ENCODE data around the gene RAB14. TPM values are rescaled to one million over a fixed set of nuclear protein-coding genes. Genes with fewer than 3 reads are reported as not detected.

RAB14 gene
- polyA plus RNA-seq, 3 donors, result 108 to 111 (median 110) TPM

DNA sequence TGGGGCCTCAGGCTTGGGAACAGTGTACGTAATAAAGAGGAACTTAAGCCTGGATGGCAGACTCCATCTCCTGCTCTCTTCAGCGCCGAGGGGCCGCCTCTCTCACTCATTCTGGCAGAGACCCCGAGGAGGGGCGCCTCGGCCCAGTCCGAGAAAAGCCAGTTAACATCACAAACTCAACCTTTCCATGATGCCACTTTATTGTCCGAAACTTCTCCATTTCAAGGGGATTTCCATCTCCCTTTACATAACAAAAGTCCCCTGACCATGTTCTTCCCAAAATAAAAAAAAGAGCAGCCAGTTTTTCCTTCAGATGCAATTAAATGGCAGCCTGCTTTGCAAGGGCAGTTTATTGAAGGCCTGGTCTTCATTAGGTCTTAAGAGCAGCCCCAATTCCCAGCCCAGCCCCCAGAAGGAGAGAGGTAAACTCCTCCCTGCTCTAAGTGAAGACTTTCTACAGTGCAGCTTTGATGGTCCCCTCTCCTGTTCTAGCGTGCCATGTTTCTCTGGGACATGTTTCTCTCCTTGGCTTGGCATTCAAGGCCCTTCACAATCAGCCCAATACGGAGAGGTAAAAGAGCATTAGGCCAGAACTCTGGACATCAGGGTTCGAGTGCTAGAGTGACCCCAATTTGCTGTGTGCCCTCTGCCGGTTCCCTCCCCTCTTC, 19.5 kb upstream of the RAB14 start:
- DNase-seq (ENCODE audit: low read depth in 3 of 3, low spot score in 2 of 3), result no peak

DNA sequence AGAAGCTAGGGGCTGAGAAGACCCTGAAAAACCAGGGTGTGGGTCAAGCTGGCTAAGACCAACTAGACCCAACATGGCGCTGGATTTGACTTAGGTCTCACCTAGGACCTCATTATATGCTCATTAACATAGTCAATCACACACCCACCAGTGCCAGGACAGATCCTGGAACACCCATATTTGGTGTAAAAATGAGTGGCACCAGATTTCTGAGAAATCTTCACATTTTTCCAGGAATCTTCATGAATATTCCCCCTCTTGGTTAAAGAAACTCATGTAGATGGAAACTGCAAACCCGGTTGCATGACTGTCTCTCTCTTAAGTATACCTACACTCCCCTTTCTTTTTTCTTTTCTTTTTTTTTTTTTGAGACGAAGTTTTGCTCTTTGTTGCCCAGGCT, 17.9 kb upstream of the RAB14 start:
- no peak for DNase-seq (ENCODE audit: low read depth in 3 of 3, low spot score in 2 of 3)

DNA sequence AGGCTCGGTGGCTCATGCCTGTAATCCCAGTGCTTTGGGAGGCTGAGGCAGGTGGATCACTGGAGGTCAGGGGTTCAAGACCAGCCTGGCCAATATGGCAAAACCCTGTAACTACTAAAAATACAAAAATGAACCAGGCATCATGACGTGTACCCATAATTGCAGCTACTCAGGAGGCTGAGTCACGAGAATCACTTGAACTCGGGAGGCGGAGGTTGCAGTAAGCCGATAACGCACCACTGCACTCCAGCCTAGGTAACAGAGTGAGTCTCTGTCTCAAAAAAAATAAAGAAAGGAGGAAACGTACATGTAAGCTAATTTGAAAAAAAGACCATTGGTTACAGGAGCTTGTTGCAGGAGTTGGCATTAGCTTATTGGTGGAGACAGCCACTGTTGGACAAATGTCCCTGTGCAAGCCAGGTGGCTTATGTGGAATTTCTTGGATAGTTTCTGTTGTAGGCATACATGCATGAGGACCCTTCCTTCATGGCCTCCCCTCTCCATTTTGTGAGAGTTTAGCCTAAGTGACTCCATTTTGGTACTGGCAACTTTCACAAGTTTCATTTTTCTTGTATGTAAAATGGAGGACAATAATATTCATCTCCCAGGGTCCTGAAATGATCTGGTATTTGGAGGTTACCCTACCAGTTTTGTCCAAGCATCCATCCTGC, 16.8 kb upstream of the RAB14 start:
- DNase-seq (ENCODE audit: low read depth in 3 of 3, low spot score in 2 of 3), result no peak

DNA sequence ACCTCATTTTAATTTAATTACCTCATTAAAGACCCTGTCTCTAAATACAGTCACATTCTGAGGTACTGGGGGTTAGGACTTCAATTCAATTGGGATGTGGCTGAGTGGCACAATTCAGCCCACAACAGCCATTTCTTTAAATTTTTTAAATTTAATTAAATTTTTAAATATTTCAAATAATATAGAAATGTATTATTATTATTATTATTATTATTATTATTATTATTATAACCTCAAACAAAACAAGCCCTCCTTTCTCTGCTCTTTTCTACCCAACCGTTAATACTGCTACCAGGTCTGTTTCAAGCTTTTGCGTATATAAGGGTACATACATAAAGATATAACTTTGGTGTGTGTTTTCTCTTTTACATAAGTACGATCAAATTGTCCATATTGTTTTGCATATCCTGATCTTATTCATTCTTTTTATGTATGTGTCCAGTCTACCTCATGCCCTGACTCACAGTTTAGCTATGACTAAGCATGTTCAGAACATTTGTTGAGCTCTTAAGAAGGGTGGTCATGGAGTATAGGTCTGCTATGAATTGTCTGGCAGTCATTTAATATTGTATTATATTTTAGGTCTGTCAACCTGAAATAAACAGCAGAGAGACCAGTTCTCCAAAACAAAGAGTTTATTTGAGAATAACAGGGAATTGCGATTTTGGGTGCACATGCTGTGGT, 16.1 kb upstream of the RAB14 start:
- no peak for DNase-seq (ENCODE audit: low read depth in 3 of 3, low spot score in 2 of 3)

DNA sequence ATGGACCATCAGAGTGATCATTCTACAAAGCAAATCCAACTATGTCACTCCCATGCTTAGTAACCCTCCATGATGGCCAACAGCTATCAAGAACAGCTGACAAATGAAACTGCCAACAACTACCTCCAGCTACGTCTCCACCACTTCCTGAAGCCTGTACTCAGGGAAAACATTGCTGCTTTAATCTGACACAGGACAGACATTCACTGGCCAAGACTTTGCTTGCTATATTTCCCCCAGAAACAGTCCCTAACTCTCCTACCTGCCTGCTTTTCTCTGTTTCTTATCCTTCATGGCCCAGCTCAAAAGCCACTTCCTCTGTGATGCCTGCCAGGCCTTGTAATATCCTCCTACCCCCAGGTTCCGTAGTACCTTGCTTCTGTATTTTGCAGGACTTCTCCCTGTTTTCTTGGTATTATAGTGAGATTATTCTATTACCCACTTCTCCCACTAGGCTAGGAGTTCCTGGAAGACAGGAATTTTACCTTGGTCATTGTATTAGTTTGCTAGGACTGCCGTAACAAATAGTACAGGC, 14.7 kb upstream of the RAB14 start:
- no peak for DNase-seq (ENCODE audit: low read depth in 3 of 3, low spot score in 2 of 3)

DNA sequence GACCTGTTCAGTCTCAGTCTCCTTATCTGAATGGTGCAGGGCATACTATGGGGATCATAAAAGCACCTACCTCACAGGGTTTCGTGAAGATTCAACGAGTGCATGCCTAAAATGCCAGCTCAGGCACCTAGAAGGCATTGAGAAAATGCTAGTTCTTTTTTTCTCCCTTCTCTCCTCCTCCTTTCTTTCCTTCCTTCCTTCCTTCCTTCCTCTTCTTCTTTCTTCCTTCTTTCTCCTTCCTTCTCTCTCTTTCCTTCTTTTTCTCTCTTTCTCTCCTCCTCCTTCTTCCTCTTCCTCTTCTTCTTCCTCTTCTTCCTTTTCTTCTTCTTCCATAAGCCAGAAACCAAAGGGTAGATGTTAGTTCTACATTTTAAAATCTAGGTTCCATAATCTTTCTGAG, 12.3 kb upstream of the RAB14 start:
- no peak for DNase-seq (ENCODE audit: low read depth in 3 of 3, low spot score in 2 of 3)

DNA sequence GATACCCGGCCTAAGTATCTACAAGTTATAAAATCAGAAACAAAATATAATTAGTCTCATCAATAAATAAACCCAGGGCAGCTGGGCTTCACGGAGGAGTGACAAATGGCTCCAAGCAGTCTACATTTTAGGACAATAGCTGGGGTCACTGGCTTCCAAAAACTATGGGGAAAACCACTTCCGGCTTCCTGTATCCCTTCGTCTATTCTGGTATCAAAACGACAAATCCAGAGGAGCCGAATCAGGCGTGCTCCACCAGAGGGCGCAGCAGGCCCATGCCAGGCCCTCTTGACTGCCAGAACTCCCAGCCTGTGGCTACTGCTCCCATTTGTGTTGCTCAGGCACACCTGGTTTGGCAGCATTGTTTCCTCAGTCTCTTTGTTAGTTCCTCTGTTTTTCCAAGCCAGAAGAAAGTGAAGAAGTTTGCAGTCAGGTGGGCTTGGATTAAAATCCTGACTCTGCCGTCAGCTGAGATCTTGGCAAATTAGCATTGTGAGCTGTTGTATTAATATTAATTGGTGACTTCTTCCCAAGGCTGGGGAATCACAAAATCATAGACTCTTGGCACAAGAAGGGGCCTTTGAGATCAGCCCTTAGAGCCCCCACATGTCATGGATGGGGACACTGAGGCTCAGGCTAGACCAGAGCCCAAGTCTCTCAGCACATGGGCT, 11.6 kb upstream of the RAB14 start:
- DNase-seq (ENCODE audit: low read depth in 3 of 3, low spot score in 2 of 3), result peak; percentile 61 to 76 (median 72)

DNA sequence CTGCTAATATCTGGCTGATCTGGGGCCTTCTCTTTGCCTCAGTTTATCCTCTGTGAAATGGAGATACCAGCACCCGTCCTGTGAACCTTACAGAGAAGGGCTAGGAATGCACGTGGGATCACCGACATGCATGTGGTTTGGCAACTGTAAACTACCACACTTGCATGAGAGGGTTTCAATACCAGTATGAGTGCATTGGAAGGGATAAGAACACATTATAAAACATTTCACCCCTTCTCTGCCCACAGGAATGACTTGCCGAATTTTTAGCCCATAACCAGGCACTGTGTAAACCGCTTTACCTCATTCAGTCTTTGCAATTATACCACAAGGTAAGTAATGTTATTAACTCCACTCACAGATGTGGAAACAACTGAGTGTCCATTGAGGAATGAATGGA, 8.9 kb upstream of the RAB14 start:
- no peak for DNase-seq (ENCODE audit: low read depth in 3 of 3, low spot score in 2 of 3)

DNA sequence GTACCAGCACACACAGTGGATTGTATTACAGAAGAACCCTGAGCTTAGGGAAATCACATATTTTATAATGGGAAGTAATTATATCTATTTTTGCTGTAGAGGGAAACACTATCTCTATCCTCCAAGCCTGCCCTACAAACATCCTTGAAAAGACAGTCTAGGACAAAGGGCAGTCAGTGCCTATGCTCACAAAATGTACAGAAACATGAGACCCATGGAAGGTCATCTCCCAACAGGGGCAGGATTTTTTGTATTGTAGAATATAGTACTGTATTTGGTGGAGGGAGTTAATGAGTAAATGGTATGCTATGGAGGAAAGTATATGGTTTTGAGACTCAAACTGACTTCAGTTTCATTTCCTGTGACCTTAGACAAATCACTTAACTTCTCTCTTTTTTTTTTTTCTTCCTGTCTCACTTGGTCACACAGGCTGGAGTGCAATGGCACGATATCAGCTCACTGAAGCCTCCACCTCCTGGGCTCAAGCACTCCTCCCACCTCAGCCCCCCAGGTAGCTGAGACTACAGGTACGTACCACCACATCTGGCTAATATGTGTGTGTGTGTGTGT, 5.8 kb upstream of the RAB14 start:
- DNase-seq (ENCODE audit: low read depth in 3 of 3, low spot score in 2 of 3), result no peak

DNA sequence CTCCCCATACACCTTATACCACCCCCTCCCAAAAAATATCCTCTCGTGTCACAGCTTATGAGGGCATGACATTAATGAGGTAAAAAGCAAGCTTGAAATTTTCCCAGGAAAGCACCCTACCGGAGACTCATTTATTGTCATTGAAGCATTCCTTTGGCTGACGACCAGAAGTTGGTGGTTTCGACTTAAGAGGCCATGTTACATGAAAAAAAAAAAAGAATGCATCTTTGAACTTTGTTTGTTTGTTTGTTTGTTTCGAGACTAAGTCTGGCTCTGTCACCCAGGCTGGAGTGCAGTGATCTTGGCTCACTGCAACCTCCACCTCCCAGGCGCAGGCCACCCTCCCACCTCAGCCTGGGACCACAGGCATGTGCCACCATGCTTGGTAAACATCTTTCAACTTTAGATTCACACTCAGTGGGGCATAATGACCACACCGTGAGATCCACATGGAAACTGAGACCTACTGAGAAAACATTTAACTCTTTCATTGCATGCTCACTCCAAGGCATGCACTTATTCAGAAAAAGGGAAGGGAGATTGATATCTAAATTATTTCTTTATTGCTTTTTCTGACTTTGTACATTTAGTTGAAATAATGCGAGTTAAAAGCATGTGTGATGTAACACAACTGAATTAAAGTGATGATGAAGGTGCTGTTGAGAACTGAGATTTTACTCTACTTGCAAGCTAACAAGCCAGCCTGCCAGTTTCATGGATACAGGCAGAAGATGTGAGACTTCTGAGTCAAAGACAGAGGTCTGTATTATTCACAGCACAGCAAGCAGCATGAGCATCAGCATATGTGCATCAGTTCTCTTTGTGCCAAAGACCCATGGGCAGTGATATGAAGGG, 5.1 kb upstream of the RAB14 start:
- no peak for DNase-seq (ENCODE audit: low read depth in 3 of 3, low spot score in 2 of 3)

DNA sequence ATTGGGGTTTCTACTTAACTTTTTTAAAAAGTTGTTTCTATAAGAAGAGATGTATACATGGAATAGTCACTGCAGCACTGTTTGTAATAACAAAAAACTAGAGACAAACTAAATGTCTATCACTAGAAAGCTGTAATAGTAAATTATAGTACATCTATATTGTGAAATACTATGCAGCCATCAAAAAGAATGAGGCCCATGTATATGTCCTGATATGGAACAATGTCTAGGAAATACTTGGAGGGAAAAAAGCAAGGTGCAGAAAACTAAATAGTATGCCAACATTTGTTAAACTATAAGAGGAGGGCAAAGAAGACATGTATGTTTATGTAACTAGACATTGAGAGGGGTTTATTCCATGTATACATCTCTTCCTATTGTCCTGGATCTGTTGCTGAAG, 2.9 kb upstream of the RAB14 start:
- DNase-seq (ENCODE audit: low read depth in 3 of 3, low spot score in 2 of 3), result no peak

DNA sequence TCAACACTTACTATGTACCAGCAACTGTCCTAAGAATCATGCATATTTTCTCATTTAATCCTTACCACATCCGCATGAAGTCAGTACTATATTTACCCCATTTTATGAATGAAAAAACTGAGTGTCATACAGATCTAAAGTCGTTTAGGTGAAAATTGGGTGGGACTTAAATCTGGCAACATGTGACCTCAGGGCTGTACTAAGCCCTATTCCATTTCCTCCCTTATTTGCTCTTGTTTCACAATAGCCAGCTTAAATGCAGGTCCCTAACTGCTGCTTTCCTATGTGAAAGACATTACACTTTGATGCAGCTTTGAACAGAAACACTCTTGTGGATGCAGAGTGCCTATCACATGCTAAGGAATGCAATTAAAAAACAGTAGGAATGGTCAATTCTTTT, 2.5 kb upstream of the RAB14 start:
- no peak for DNase-seq (ENCODE audit: low read depth in 3 of 3, low spot score in 2 of 3)

DNA sequence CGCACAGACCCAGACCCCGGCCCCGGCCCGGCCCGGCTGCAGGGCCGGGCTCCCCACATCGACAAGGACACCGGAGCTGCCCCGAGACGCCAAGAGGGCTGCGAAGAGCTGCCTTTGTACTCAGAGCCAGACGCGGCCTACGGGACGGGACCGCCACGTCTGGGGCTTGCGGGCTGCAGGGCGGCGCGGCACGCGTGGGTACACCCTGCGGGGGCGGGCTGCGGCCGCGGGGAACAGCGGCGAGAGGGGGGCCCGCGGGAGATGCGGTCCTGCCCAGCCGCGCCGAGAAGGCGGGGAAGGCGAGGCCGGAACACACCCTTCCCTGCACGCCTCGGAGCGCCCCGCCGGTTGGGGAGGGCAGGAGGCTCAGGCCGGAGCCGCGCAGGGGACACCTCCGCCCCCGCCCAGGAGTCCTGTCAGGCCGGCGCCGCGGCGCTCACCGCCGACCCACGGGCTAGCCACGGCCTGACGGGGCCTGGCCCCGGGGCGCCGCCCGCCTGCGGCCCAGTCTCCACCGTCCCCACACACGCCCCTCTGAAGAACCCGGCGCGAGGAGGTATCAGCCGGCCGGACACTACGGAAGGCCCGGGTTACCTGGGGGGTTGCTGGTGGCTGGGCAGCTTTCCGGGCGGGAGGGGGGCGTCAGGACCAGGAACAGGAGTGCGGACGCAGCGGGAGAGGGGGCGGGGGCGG, 478 bp downstream of the RAB14 start:
- DNase-seq (ENCODE audit: low read depth in 3 of 3, low spot score in 2 of 3), result no peak

DNA sequence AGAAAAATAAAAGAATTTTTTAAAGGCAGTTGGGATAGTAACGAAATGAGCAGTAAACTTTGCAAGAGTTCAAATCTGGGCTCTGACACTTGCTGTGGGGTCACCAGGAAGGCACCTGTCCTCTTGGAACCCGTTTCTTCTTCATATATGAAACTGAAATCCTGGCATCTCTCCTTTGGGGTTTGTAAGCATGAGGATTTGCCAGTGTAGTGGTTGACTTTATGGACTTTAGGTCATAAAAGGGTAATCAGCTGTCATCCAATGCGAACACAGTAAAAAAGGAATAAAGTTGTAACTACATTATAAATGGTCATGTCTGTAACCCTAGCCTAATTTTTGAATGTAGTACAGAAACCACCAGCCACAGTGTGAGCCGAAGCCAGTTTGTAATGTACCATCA, 1.3 kb downstream of the RAB14 start:
- DNase-seq (ENCODE audit: low read depth in 3 of 3, low spot score in 2 of 3), result no peak

DNA sequence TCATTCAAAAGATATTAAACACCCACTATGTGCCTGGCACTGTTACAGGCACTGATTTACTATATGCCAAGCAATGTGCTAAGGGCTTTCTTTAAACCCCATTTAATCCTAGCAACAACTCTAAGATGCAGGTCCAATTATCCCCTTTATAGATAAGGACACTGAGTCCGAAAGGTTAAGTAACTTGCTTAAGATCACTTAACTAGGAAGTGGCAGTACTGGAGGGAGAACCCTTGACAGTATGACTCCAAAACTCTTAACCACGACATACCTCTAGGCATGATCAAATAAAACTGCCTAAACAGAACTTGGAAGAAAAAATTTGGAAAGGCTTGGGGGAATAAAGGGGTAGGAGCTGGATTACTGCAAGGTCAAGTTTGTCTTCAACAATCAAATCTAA, 1.7 kb downstream of the RAB14 start:
- no peak for DNase-seq (ENCODE audit: low read depth in 3 of 3, low spot score in 2 of 3)

DNA sequence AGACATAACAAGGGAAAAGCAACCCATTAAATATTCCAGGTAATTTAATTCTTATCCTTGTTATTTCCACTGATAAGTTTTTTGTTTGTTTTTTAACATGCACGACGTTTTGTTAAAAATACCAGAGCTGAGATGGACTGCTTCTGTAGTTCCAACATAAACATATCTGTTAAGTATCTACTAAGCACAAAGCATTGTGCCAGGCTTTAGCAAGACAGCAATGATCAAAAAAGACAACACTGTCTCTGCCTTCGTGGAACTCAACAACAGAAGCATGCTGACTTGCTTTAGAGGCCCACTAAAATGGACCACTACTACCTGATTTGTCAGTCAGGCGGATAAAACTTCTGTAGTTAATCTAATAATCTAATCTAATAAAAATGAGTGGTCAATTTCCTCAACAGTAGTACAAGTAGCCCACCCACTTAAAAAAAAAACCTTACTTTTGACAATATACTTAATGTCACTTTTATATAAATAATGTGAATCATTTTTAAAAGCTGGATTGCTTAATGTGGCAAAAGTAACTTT, 3.1 kb downstream of the RAB14 start:
- DNase-seq (ENCODE audit: low read depth in 3 of 3, low spot score in 2 of 3), result no peak

DNA sequence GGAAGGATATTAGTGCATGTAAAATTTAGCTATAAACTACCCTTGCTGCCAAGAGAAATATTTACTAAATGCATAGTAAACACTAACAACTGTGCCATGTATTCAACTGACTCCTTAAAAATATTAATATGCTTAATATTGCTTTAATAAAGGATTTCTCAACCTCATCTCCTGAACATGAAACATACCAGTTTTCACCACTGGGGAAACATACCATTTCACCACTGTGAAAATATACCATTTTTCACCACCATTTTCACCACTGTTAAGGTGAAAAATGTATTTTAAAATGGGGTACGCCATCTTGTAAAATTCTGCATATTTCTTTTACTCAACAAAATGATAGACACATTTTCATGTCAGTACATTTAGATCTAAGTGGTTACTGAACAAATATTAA, 4.5 kb downstream of the RAB14 start:
- no peak for DNase-seq (ENCODE audit: low read depth in 3 of 3, low spot score in 2 of 3)

DNA sequence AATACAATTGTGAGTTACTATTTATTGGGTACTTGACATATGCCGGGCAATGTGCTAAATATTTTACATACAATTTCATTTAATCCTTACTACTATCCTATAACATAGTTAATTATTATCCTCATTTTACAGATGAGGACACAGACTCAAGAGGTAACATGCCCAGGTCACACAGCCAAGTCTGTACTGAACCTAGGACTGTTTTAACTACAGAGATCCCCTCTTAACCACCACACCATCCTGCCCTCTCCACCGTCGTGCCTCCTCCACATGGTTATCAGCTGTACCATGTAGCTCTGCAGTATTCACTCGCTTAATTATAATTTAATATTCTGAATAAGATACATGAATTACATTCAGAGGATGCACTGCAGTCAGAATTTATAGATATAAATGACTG, 5.3 kb downstream of the RAB14 start:
- DNase-seq (ENCODE audit: low read depth in 3 of 3, low spot score in 2 of 3), result no peak

DNA sequence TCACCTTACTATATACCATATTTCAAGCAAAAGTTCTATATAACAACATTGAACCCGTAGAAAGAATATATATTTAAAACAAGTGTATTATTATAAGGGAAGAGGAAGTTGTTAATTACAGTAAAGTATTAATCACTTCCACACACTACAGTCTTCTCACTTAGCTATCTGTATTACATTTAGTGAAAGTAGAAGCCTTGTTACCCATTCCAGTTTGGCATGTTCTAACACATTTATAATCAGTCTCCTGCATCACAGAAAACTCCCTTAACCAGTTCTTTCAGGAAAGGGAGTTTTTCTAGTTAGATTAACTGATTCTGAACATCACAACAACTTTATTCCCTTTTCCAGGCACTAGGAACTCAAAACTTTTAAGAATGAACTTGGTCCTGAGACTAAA, 6.9 kb downstream of the RAB14 start:
- DNase-seq (ENCODE audit: low read depth in 3 of 3, low spot score in 2 of 3), result no peak

Measured in right renal cortex interstitium (tissue), 3 donors.